K562 (cell line): ENCODE results near the gene PPWD1. TPM values are rescaled to one million over a fixed set of nuclear protein-coding genes. Genes with fewer than 3 reads are reported as not detected.
A peak's percentile ranks its signal among the peaks of the same experiment; 100 is the strongest.

Source experiments
- ATAC-seq: fragments of 200-7000 bp; cut with Tn5 transposase; 3 replicates; pipeline ENCODE4 v1.9.1; 2020; ENCODE audit warnings: moderate library complexity
- BruUV-seq: library from RNA; stranded (reverse); fragments of 400-500 nt; replicated peaks from 2 replicates; lab custom pipeline; 2021; lab: Mats Ljungman, UMichigan
- CTCF ChIA-PET: fragments of 300-600 bp; formaldehyde crosslinking; extraction: SDS; loops from one replicate; lab custom pipeline; 2021; ENCODE audit warnings: low intra/inter-chr PET ratio; lab: Yijun Ruan, JAX
- POLR2A ChIA-PET: fragments of 300-600, 350-650 bp; sonication (Branson Sonifier 250); formaldehyde crosslinking; extraction: SDS; loops from one replicate; lab custom pipeline; 2021; ENCODE audit warnings: antibody characterized with exemption, inconsistent platforms; lab: Yijun Ruan, JAX
- DNase-seq, 4 experiments: peaks; one replicate each; pipeline versions ENCODE4 v3.0.0 to v3.0.0-alpha.2; 2011 to 2018; ENCODE audit warnings: low spot score in 3 of 4, mixed read lengths in 3 of 4; ENCODE audit errors: extremely low read depth in 1 of 4
- FAIRE-seq: peaks from 2 replicates; lab custom pipeline; 2011; peaks lifted over from hg19 to GRCh38; lab: Jason Lieb, UNC
- H2AFZ ChIP-seq: 2 replicates; pipeline ENCODE4 v1.6.0; 2011; ENCODE audit warnings: low read depth, low read length, control low read depth, inconsistent platforms
- H3K27ac ChIP-seq: fragments of 200-600 bp; 3 replicates; pipeline ENCODE4 v1.8.0; 2011; ENCODE audit warnings: low read depth, mild to moderate bottlenecking, control low read depth, inconsistent platforms, low read length, moderate library complexity, mixed read lengths; ENCODE audit errors: extremely low read depth
- H3K27me3 ChIP-seq, 2 experiments: fragments of 300-600 bp in 1 of 2; 2 replicates in 1 of 2; 3 replicates in 1 of 2; pipeline versions ENCODE4 v1.6.0 to v1.8.0; 2011; ENCODE audit warnings: inconsistent platforms in 2 of 2, low read length in 2 of 2, mild to moderate bottlenecking in 1 of 2, mixed read lengths in 1 of 2, moderate library complexity in 1 of 2; ENCODE audit not compliant: control insufficient read depth in 2 of 2, insufficient read depth in 2 of 2
- H3K36me3 ChIP-seq: fragments of 300-600 bp; 3 replicates; pipeline ENCODE4 v1.8.0; 2011; ENCODE audit warnings: mild to moderate bottlenecking, low read length, inconsistent platforms; ENCODE audit not compliant: control insufficient read depth, insufficient read depth
- H3K4me1 ChIP-seq, 2 experiments: fragments of 200-600 bp in 1 of 2; replicated peaks in 1 of 2; 2 replicates in 1 of 2; 3 replicates in 1 of 2; pipeline versions ENCODE4 v1.5.1 to v1.8.0; 2011; ENCODE audit warnings: inconsistent platforms in 2 of 2, low read length in 2 of 2, mild to moderate bottlenecking in 1 of 2, mixed read lengths in 1 of 2, moderate library complexity in 1 of 2; ENCODE audit not compliant: control insufficient read depth in 2 of 2, insufficient read depth in 2 of 2
- H3K4me2 ChIP-seq: 2 replicates; pipeline ENCODE4 v1.6.1; 2011; ENCODE audit warnings: low read length, control low read depth, inconsistent platforms, mixed read lengths; ENCODE audit not compliant: insufficient read depth
- H3K4me3 ChIP-seq: fragments of 200-600 bp; sonication (generic), shearing (Covaris generic); 2 replicates; pipeline ENCODE4 v1.5.1; 2016; ENCODE audit warnings: control low read depth, inconsistent platforms
- H3K79me2 ChIP-seq: fragments of 200-600 bp; 3 replicates; pipeline ENCODE4 v1.8.0; 2011; ENCODE audit warnings: low read length, inconsistent platforms; ENCODE audit not compliant: control insufficient read depth, insufficient read depth
- H3K9ac ChIP-seq, 2 experiments: 2 replicates each; pipeline versions ENCODE4 v1.6.0 to v1.6.1; 2011; ENCODE audit warnings: low read depth in 2 of 2, low read length in 2 of 2, control low read depth in 1 of 2, inconsistent platforms in 1 of 2, mild to moderate bottlenecking in 1 of 2, mixed read lengths in 1 of 2; ENCODE audit not compliant: insufficient read depth in 1 of 2
- H3K9me1 ChIP-seq: one replicate; pipeline ENCODE4 v1.6.0; 2011; ENCODE audit warnings: inconsistent platforms, mild to moderate bottlenecking, low read length, moderate library complexity; ENCODE audit not compliant: control insufficient read depth, insufficient read depth
- H3K9me3 ChIP-seq: replicated peaks from 2 replicates; pipeline ENCODE4 v1.5.1; 2011; ENCODE audit warnings: low read depth, low read length, inconsistent platforms; ENCODE audit not compliant: control insufficient read depth, insufficient read depth
- H4K20me1 ChIP-seq: replicated peaks from 2 replicates; pipeline ENCODE4 v1.6.1; 2011; ENCODE audit warnings: low read length, inconsistent platforms, mixed read lengths; ENCODE audit not compliant: control insufficient read depth, insufficient read depth
- ATF3 ChIP-seq, 2 experiments: fragments of 450-650 bp in 1 of 2; sonication (generic) in 1 of 2; formaldehyde crosslinking in 1 of 2; IDR thresholded peaks in 1 of 2; conservative IDR thresholded peaks in 1 of 2; 2 replicates each; pipeline versions ENCODE4 v1.6.1 to v1.8.1; 2016 to 2023; ENCODE audit warnings: mild to moderate bottlenecking in 2 of 2, moderate library complexity in 2 of 2, inconsistent platforms in 1 of 2, missing genetic modification reagents in 1 of 2
- DIDO1 ChIP-seq: fragments of 450-650 bp; IDR thresholded peaks from 2 replicates; pipeline ENCODE4 v1.6.1; 2016; ENCODE audit warnings: low read depth, missing biosample characterization, missing genetic modification characterization
- DPF2 ChIP-seq: fragments of 450-650 bp; IDR thresholded peaks from 2 replicates; pipeline ENCODE4 v1.6.1; 2016
- FOSL1 ChIP-seq: fragments of 200-800 bp; sonication (Bioruptor generic); conservative IDR thresholded peaks from 2 replicates; pipeline ENCODE4 v1.6.1; 2016; ENCODE audit warnings: missing genetic modification characterization, missing compliant biosample characterization
- FOXO4 ChIP-seq: fragments of 450-650 bp; formaldehyde crosslinking; IDR thresholded peaks from 2 replicates; pipeline ENCODE4 v1.4.0; 2020; ENCODE audit warnings: mild to moderate bottlenecking, moderate library complexity
- MAX ChIP-seq: sonication (generic); formaldehyde crosslinking; IDR thresholded peaks from 2 replicates; pipeline ENCODE4 v1.9.0; 2022; ENCODE audit warnings: mild to moderate bottlenecking, missing genetic modification reagents
- SOX6 ChIP-seq: fragments of 450-650 bp; IDR thresholded peaks from 2 replicates; pipeline ENCODE4 v1.6.1; 2014; ENCODE audit warnings: mild to moderate bottlenecking
- ZNF121 ChIP-seq: sonication (generic); formaldehyde crosslinking; conservative IDR thresholded peaks from 2 replicates; pipeline ENCODE4 v1.8.0; 2022; ENCODE audit warnings: missing genetic modification reagents
- ZNF165 ChIP-seq: fragments of 250-450 bp; sonication (Bioruptor Pico); IDR thresholded peaks from 2 replicates; pipeline ENCODE4 v1.4.0; 2020; ENCODE audit warnings: borderline replicate concordance
- ZNF407 ChIP-seq: fragments of 450-650 bp; IDR thresholded peaks from 2 replicates; pipeline ENCODE4 v1.6.1; 2016; ENCODE audit warnings: low read depth
- ZNF707 ChIP-seq: fragments of 250-450 bp; sonication (Bioruptor Pico); conservative IDR thresholded peaks from 2 replicates; pipeline ENCODE4 v1.8.0; 2022; ENCODE audit warnings: inconsistent platforms, mild to moderate bottlenecking, moderate library complexity
- ZNF830 ChIP-seq: fragments of 250-450 bp; sonication (Bioruptor Pico); IDR thresholded peaks from 2 replicates; pipeline ENCODE4 v1.5.0; 2021; ENCODE audit warnings: mild to moderate bottlenecking
- in situ Hi-C: fragments of 300-500 bp; cut with MboI; formaldehyde crosslinking; loops from 4 replicates; pipeline ENCODE4 v1.15.0; 2018; ENCODE audit warnings: inconsistent platforms, mixed read lengths
- intact Hi-C: fragments of 100-400 bp; cut with micrococcal nuclease; formaldehyde crosslinking; loops from 2 replicates; pipeline ENCODE4 v1.14.2; 2022
- polyA plus RNA-seq, 8 experiments: library from polyadenylated mRNA; depleted of rRNA in 4 of 8; stranded (reverse) in 5 of 8; unstranded in 3 of 8; fragments of >200 nt; fragmentation: Nextera tagmentation in 2 of 8; fragmentation: Illumina TruSeq in 1 of 8; extraction: Ambion mirVana in 2 of 8; extraction: Trizol in 1 of 8; gene quantifications; 2 replicates each; pipeline versions ENCODE4 v1.2.1 to v1.2.3, GENCODE V29; 2011 to 2014; ENCODE audit warnings: inconsistent platforms in 1 of 8, missing spikeins in 1 of 8
- total RNA-seq, 7 experiments: library from RNA; depleted of rRNA in 6 of 7; stranded (reverse); fragments of >200 nt in 6 of 7; fragmentation: Illumina TruSeq in 2 of 7; extraction: Trizol in 2 of 7; gene quantifications; 2 replicates each; pipeline versions ENCODE4 v1.2.1 to v1.2.3, GENCODE V29; 2011 to 2021; ENCODE audit warnings: low replicate concordance in 1 of 7

The PPWD1 gene
- total and polyA plus RNA-seq, 9 of the 15 experiments (the other 6 are each of a cell fraction or from before 2014, with no cell fraction given), result 24.1 to 89.2 (median 51.4) TPM

GRCh38 chr5:65539827-65540226 lies 23.3 kb upstream of the PPWD1 start:
- H3K9ac ChIP-seq, result no peak overlapping the region
- ATAC-seq, result peak; percentile 85
- H3K27me3 ChIP-seq, result no peaks in the 10 kb centered on the region
- H3K9me1 ChIP-seq, result no peaks in the 10 kb centered on the region
- FAIRE-seq, result peak; percentile 19
- no peaks in the 10 kb centered on the region for H3K9me3 ChIP-seq
- peak overlapping the region; percentile 38; the same call in 2 of the 3 replicates for H3K27ac ChIP-seq
- POLR2A ChIA-PET, result interaction anchor here (1.1 to 1.5 kb wide), 4 partner anchors 10 to 42 kb away, joined by 3 to 4 read pairs (median 3); partner anchors contain the start of genes CENPK and PPWD1
- peaks cover 0 to 10% of the 10 kb centered on the region in 2 experiments; a peak in 2 of 5 replicates for H3K4me1 ChIP-seq
- no peak overlapping the region for H2AFZ ChIP-seq
- CTCF ChIA-PET, result no interaction called here
- no peaks in the 10 kb centered on the region for H4K20me1 ChIP-seq
- peak; percentile 11 to 44 (median 17) for DNase-seq
- no peak overlapping the region for H3K4me3 ChIP-seq
- H3K36me3 ChIP-seq, result peaks cover 73% of the 10 kb centered on the region
- no peaks in the 10 kb centered on the region for H3K79me2 ChIP-seq
- peak overlapping the region; percentile 56; the same call in 1 of the 2 replicates for H3K4me2 ChIP-seq
- in situ Hi-C loops (no loop called here), intact Hi-C loops (no loop called here)
- BruUV-seq, result no TSS peak
- peak; percentile 50; the same call in 1 of the 2 replicates for TF ChIP-seq DPF2
- TF ChIP-seq DIDO1, result no peak
- no peak for TF ChIP-seq ZNF165 (CRISPR knock-in tag)
- no peak for TF ChIP-seq ZNF830
- no peak for TF ChIP-seq ZNF121 (CRISPR knock-in tag)
- no peak for TF ChIP-seq FOXO4 (CRISPR knock-in tag)
- no peak for TF ChIP-seq ZNF707 (CRISPR knock-in tag)
- TF ChIP-seq ZNF407, result no peak
- TF ChIP-seq ATF3 (IDR thresholded peaks at IDR 0.05), result peak; percentile 24; the same call in 1 of the 2 replicates
- no peak for TF ChIP-seq ATF3 (CRISPR knock-in tag; conservative IDR thresholded peaks at IDR 0.05)
- peak; percentile 75 for TF ChIP-seq FOSL1 (tag)
- peak; percentile 81 for TF ChIP-seq SOX6
- no peak for TF ChIP-seq MAX (CRISPR knock-in tag)
